WTC11 (cell line): Measurements from ENCODE around the gene C14orf93. TPM values are rescaled to one million over a fixed set of nuclear protein-coding genes. Genes with fewer than 3 reads are reported as not detected.

Experiments used
- ATAC-seq: fragments of 200-7000 bp; cut with Tn5 transposase; 2 replicates; pipeline ENCODE4 v1.10.0; 2021; ENCODE audit warnings: mild to moderate bottlenecking, moderate library complexity
- CTCF ChIA-PET: fragments of 300-600 bp; sonication (Branson Sonifier 250); formaldehyde crosslinking; loops from one replicate; lab custom pipeline; 2021; ENCODE audit warnings: antibody characterized with exemption; lab: Charles Lee
- POLR2A ChIA-PET: fragments of 350-600 bp; sonication (Branson Sonifier 250); formaldehyde crosslinking; loops from one replicate; lab custom pipeline; 2021; ENCODE audit warnings: antibody characterized with exemption; lab: Charles Lee
- DNase-seq: peaks from one replicate; pipeline ENCODE4 v3.0.0; 2021; ENCODE audit warnings: low spot score
- H3K27ac Mint-ChIP-seq: 2 replicates; pipeline ENCODE4 v1.8.0; 2021; ENCODE audit warnings: mixed read lengths
- H3K27me3 Mint-ChIP-seq: 2 replicates; pipeline ENCODE4 v1.8.0; 2021; ENCODE audit warnings: low read depth, mild to moderate bottlenecking, moderate library complexity, mixed read lengths
- H3K36me3 Mint-ChIP-seq: 2 replicates; pipeline ENCODE4 v1.8.0; 2021; ENCODE audit warnings: mixed read lengths
- H3K4me1 Mint-ChIP-seq: 2 replicates; pipeline ENCODE4 v1.8.0; 2022; ENCODE audit warnings: mixed read lengths
- H3K4me3 Mint-ChIP-seq: 2 replicates; pipeline ENCODE4 v1.8.0; 2021; ENCODE audit warnings: mild to moderate bottlenecking, moderate library complexity, mixed read lengths
- H3K9me3 Mint-ChIP-seq: 2 replicates; pipeline ENCODE4 v1.8.0; 2021; ENCODE audit warnings: mixed read lengths
- CBFB ChIP-seq: sonication (generic); formaldehyde crosslinking; IDR thresholded peaks from 2 replicates; pipeline ENCODE4 v1.8.1; 2022; ENCODE audit warnings: mild to moderate bottlenecking, low read depth, missing genetic modification reagents
- CREB1 ChIP-seq: sonication (generic); formaldehyde crosslinking; IDR thresholded peaks from 2 replicates; pipeline ENCODE4 v1.8.0; 2023; ENCODE audit warnings: mild to moderate bottlenecking, missing genetic modification reagents
- ESRRA ChIP-seq: sonication (generic); formaldehyde crosslinking; IDR thresholded peaks from 2 replicates; pipeline ENCODE4 v1.8.1; 2022; ENCODE audit warnings: mild to moderate bottlenecking, missing genetic modification reagents, borderline replicate concordance
- GABPB1 ChIP-seq: sonication (generic); formaldehyde crosslinking; IDR thresholded peaks from 2 replicates; pipeline ENCODE4 v1.8.1; 2023; ENCODE audit warnings: mild to moderate bottlenecking, missing genetic modification reagents
- GRHL2 ChIP-seq: fragments of 250-450 bp; sonication (Bioruptor Pico); IDR thresholded peaks from 2 replicates; pipeline ENCODE4 v1.8.0; 2022; ENCODE audit warnings: mild to moderate bottlenecking, moderate library complexity; ENCODE audit not compliant: insufficient replicate concordance, severe bottlenecking
- HMGA2 ChIP-seq: fragments of 250-450 bp; sonication (Bioruptor Pico); IDR thresholded peaks from 2 replicates; pipeline ENCODE4 v1.4.0; 2021; ENCODE audit warnings: mild to moderate bottlenecking, moderate library complexity
- MYBL2 ChIP-seq: sonication (generic); formaldehyde crosslinking; IDR thresholded peaks from 2 replicates; pipeline ENCODE4 v1.8.1; 2023; ENCODE audit warnings: mild to moderate bottlenecking, moderate library complexity, missing genetic modification reagents
- NFATC4 ChIP-seq: fragments of 250-450 bp; sonication (Bioruptor Pico); IDR thresholded peaks from 2 replicates; pipeline ENCODE4 v1.9.0; 2021; ENCODE audit warnings: mild to moderate bottlenecking
- NR1H2 ChIP-seq: sonication (generic); formaldehyde crosslinking; IDR thresholded peaks from 2 replicates; pipeline ENCODE4 v1.9.0; 2021; ENCODE audit warnings: mild to moderate bottlenecking, moderate library complexity, missing genetic modification reagents
- NR3C1 ChIP-seq: sonication (generic); formaldehyde crosslinking; conservative IDR thresholded peaks from 2 replicates; pipeline ENCODE4 v1.8.1; 2023; ENCODE audit warnings: low read depth, mild to moderate bottlenecking, missing genetic modification reagents
- SMAD3 ChIP-seq: sonication (generic); formaldehyde crosslinking; IDR thresholded peaks from 2 replicates; pipeline ENCODE4 v1.8.0; 2022; ENCODE audit warnings: missing genetic modification reagents, mild to moderate bottlenecking, borderline replicate concordance
- TCF7 ChIP-seq: sonication (generic); formaldehyde crosslinking; IDR thresholded peaks from 2 replicates; pipeline ENCODE4 v1.8.0; 2022; ENCODE audit warnings: mild to moderate bottlenecking, low read depth, missing genetic modification reagents, moderate library complexity
- TEAD1 ChIP-seq: sonication (generic); formaldehyde crosslinking; IDR thresholded peaks from 2 replicates; pipeline ENCODE4 v1.8.0; 2022; ENCODE audit warnings: mild to moderate bottlenecking, missing genetic modification reagents
- TEAD4 ChIP-seq: sonication (generic); formaldehyde crosslinking; IDR thresholded peaks from 2 replicates; pipeline ENCODE4 v1.8.0; 2022; ENCODE audit warnings: mild to moderate bottlenecking, missing genetic modification reagents
- ZNF219 ChIP-seq: sonication (generic); formaldehyde crosslinking; IDR thresholded peaks from 2 replicates; pipeline ENCODE4 v1.8.0; 2023; ENCODE audit warnings: missing genetic modification reagents, mild to moderate bottlenecking, borderline replicate concordance
- ZNF232 ChIP-seq: sonication (generic); formaldehyde crosslinking; IDR thresholded peaks from 2 replicates; pipeline ENCODE4 v1.8.0; 2022; ENCODE audit warnings: mild to moderate bottlenecking, missing genetic modification reagents
- ZNF396 ChIP-seq: fragments of 250-450 bp; sonication (Bioruptor Pico); IDR thresholded peaks from 2 replicates; pipeline ENCODE4 v1.8.0; 2021; ENCODE audit warnings: mild to moderate bottlenecking, moderate library complexity, borderline replicate concordance
- ZNF416 ChIP-seq: fragments of 250-450 bp; sonication (Bioruptor Pico); IDR thresholded peaks from 2 replicates; pipeline ENCODE4 v1.9.0; 2021; ENCODE audit warnings: mild to moderate bottlenecking, inconsistent platforms
- ZNF671 ChIP-seq: fragments of 250-450 bp; sonication (Bioruptor Pico); IDR thresholded peaks from 2 replicates; pipeline ENCODE4 v1.8.0; 2021; ENCODE audit warnings: mild to moderate bottlenecking
- total RNA-seq: library from RNA; stranded (reverse); gene quantifications from 3 replicates; pipeline ENCODE4 v1.2.3, GENCODE V29; 2021
- TF ChIP-seq, protein P1 (sequence below): fragments of 250-450 bp; sonication (Bioruptor Pico); conservative IDR thresholded peaks from 2 replicates; pipeline ENCODE4 v1.9.0; 2021; ENCODE audit warnings: mild to moderate bottlenecking
- TF ChIP-seq, protein P2 (sequence below): fragments of 250-450 bp; sonication (Bioruptor Pico); IDR thresholded peaks from 2 replicates; pipeline ENCODE4 v1.9.0; 2021; ENCODE audit warnings: moderate library complexity, mild to moderate bottlenecking, inconsistent platforms, borderline replicate concordance
- TF ChIP-seq, protein P3 (sequence below): sonication (generic); formaldehyde crosslinking; IDR thresholded peaks from 2 replicates; pipeline ENCODE4 v1.8.1; 2023; ENCODE audit warnings: mild to moderate bottlenecking, missing genetic modification reagents, moderate library complexity
- TF ChIP-seq, protein P4 (sequence below): sonication (generic); formaldehyde crosslinking; conservative IDR thresholded peaks from 2 replicates; pipeline ENCODE4 v1.8.1; 2023; ENCODE audit warnings: mild to moderate bottlenecking, low read depth, missing genetic modification reagents, moderate library complexity
- TF ChIP-seq, protein P5 (sequence below): sonication (generic); formaldehyde crosslinking; conservative IDR thresholded peaks from 2 replicates; pipeline ENCODE4 v1.8.1; 2022; ENCODE audit warnings: mild to moderate bottlenecking, missing genetic modification reagents
- TF ChIP-seq, protein P6 (sequence below): sonication (generic); formaldehyde crosslinking; IDR thresholded peaks from 2 replicates; pipeline ENCODE4 v1.8.1; 2023; ENCODE audit warnings: mild to moderate bottlenecking, missing genetic modification reagents, moderate library complexity

C14orf93 gene
- total RNA-seq, 1 experiment from 2014 or later: 8.1 TPM

DNA sequence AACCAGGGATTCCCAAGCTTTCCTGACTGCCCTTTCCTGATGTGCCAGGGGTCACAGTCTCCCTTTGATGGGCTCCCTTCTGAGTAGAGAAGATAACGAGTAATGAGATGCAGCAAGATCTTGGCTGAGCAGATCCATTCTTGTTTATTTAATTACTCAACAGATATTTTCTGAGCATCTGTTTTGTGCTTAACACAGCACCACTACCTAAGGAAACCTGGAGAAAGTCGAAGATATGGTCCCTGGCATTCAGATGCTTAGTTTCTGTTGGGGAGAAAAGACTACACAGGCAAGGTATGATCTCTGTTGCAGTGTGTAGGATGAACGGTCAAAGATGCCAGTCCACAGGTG is 31.5 kb downstream of the C14orf93 start:
- DNase-seq (no peak), ATAC-seq (no peak)
- Mint-ChIP-seq H3K4me3 (peak overlapping the region; percentile 59; the same call in 1 of the 2 replicates), H3K4me1 (peaks cover 46% of the 10 kb centered on the region), H3K27me3 (no peaks in the 10 kb centered on the region; the same call in none of the 2 replicates), H3K9me3 (no peaks in the 10 kb centered on the region), H3K36me3 (peaks cover 40% of the 10 kb centered on the region), H3K27ac (peak overlapping the region; percentile 99)
- CTCF ChIA-PET: interaction anchor here (0.6 to 4.1 kb wide), 9 partner anchors 7 to 1130 kb away, joined by 3 to 78 read pairs (median 11); partner anchors contain the start of genes HAUS4 and PRMT5
- POLR2A ChIA-PET: interaction anchor here (0.9 to 3.3 kb wide), 7 partner anchors 8 to 92 kb away, joined by 3 to 19 read pairs (median 4); partner anchors contain the start of gene HAUS4
- TF ChIP-seq, protein P1, sequence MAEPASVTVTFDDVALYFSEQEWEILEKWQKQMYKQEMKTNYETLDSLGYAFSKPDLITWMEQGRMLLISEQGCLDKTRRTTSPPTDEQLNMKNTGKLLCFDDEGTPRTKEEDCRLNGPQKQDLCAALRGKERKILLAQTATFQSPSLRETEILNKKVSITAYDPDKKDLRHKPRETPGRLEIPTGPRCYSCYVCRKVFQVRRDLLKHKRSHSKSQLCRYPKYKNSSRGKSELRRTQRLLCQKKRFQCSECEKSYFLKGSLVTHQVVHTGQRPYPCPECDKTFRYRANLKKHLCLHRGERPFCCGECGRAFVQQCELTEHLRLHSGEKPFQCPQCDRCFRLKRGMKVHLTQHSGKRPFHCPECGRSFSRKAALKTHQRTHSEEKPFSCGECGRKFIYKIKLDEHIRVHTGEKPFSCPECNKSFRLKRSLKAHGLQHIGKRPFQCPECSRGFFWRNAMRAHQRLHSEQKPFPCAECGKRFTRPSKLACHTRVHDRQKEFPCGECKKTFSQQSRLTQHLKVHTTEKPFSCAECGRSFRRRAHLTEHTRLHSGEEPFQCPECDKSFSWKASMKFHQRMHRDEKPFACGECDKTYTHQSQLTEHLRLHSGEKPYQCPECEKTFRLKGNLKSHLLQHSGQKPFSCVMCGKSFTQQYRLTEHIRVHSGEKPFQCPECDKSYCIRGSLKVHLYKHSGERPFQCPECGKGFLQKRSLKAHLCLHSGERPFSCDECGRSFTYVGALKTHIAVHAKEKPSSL (CRISPR knock-in tag): no peak
- TF ChIP-seq, protein P2, sequence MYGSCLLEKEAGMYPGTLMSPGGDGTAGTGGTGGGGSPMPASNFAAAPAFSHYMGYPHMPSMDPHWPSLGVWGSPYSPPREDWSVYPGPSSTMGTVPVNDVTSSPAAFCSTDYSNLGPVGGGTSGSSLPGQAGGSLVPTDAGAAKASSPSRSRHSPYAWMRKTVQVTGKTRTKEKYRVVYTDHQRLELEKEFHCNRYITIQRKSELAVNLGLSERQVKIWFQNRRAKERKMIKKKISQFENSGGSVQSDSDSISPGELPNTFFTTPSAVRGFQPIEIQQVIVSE (CRISPR knock-in tag): no peak
- TF ChIP-seq CBFB (CRISPR knock-in tag): no peak
- TF ChIP-seq SMAD3: no peak
- no peak for TF ChIP-seq ZNF671
- TF ChIP-seq MYBL2 (CRISPR knock-in tag): no peak
- TF ChIP-seq, protein P3, sequence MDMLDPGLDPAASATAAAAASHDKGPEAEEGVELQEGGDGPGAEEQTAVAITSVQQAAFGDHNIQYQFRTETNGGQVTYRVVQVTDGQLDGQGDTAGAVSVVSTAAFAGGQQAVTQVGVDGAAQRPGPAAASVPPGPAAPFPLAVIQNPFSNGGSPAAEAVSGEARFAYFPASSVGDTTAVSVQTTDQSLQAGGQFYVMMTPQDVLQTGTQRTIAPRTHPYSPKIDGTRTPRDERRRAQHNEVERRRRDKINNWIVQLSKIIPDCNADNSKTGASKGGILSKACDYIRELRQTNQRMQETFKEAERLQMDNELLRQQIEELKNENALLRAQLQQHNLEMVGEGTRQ (CRISPR knock-in tag): no peak
- no peak for TF ChIP-seq NR3C1
- no peak for TF ChIP-seq HMGA2 (CRISPR knock-in tag)
- TF ChIP-seq ZNF396: no peak
- TF ChIP-seq, protein P4, sequence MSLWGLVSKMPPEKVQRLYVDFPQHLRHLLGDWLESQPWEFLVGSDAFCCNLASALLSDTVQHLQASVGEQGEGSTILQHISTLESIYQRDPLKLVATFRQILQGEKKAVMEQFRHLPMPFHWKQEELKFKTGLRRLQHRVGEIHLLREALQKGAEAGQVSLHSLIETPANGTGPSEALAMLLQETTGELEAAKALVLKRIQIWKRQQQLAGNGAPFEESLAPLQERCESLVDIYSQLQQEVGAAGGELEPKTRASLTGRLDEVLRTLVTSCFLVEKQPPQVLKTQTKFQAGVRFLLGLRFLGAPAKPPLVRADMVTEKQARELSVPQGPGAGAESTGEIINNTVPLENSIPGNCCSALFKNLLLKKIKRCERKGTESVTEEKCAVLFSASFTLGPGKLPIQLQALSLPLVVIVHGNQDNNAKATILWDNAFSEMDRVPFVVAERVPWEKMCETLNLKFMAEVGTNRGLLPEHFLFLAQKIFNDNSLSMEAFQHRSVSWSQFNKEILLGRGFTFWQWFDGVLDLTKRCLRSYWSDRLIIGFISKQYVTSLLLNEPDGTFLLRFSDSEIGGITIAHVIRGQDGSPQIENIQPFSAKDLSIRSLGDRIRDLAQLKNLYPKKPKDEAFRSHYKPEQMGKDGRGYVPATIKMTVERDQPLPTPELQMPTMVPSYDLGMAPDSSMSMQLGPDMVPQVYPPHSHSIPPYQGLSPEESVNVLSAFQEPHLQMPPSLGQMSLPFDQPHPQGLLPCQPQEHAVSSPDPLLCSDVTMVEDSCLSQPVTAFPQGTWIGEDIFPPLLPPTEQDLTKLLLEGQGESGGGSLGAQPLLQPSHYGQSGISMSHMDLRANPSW (CRISPR knock-in tag): no peak
- no peak for TF ChIP-seq TCF7 (CRISPR knock-in tag)
- no peak for TF ChIP-seq ZNF232 (CRISPR knock-in tag)
- TF ChIP-seq GRHL2: no peak
- TF ChIP-seq NFATC4 (CRISPR knock-in tag): no peak

DNA sequence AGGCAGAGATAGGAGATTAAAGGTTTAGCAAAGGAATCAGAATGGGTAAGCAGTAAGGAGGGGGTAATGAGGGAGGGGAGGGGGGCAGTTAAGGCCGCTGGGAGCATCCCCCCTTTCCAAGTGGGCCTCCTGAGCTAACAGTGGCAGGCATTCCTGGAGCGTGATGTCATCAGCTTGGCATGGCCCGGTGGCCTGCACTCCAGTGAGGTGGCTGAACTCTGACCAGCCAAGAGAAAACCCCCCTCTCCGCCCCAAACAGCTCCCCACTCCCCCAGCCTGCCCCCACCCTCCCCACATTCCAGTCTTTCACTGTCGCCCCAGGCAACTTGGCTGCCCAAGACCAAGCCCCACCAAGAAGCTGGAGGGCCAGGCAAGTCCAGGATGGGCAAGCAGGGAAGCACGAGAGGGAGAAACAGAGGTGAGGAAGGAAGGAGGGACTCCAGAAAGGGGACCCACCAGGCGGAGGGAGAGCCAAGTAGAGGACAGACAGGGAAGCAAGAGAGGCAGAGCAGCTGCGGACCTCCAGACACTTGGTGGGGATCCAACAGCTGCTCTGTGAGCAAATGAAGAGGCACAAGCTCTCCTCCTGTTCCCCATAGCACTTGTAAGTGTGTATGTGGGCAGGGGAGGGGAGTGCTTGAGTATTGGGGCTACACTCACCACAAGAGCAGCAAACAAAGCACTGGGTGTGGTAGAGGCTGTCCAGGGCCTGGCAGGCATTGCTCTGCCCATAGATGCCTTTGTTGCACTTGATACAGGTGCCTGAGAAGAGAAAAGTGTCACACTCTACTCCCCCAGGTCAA is 32.1 kb downstream of the C14orf93 start:
- DNase-seq: peak; percentile 87
- Mint-ChIP-seq H3K4me3 (peak overlapping the region; percentile 59), H3K27me3 (no peaks in the 10 kb centered on the region; the same call in none of the 2 replicates), H3K36me3 (peaks cover 44% of the 10 kb centered on the region), H3K4me1 (peaks cover 46% of the 10 kb centered on the region), H3K9me3 (no peaks in the 10 kb centered on the region), H3K27ac (peak overlapping the region; percentile 99)
- ChIA-PET CTCF (interaction anchor here (0.5 to 4.1 kb wide), 20 partner anchors 8 to 1131 kb away, joined by 3 to 78 read pairs (median 5); partner anchors contain the start of genes HAUS4 and PRMT5), POLR2A (interaction anchor here (0.6 to 3.3 kb wide), 13 partner anchors 8 to 329 kb away, joined by 3 to 19 read pairs (median 4); partner anchors contain the start of genes ACIN1, BCL2L2, C14orf119 and HAUS4)
- TF ChIP-seq CREB1 (CRISPR knock-in tag) (no peak), TEAD4 (CRISPR knock-in tag) (0 out of 2 replicates have a peak, but pooled peaks have one; percentile 63), ZNF416 (CRISPR knock-in tag) (no peak), NR1H2 (no peak), ZNF219 (CRISPR knock-in tag) (no peak), ZNF232 (CRISPR knock-in tag) (no peak), TEAD1 (CRISPR knock-in tag) (peak; percentile 38; the same call in 1 of the 2 replicates), GABPB1 (peak; percentile 97), ESRRA (CRISPR knock-in tag) (no peak), MYBL2 (CRISPR knock-in tag) (no peak)
- TF ChIP-seq, protein P5, sequence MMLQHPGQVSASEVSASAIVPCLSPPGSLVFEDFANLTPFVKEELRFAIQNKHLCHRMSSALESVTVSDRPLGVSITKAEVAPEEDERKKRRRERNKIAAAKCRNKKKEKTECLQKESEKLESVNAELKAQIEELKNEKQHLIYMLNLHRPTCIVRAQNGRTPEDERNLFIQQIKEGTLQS (CRISPR knock-in tag): 0 out of 2 replicates have a peak, but pooled peaks have one; percentile 25
- TF ChIP-seq, protein P6, sequence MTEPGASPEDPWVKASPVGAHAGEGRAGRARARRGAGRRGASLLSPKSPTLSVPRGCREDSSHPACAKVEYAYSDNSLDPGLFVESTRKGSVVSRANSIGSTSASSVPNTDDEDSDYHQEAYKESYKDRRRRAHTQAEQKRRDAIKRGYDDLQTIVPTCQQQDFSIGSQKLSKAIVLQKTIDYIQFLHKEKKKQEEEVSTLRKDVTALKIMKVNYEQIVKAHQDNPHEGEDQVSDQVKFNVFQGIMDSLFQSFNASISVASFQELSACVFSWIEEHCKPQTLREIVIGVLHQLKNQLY (CRISPR knock-in tag): no peak
- ATAC-seq: peak; percentile 72
